ENCODE measurements around the gene HMOX2. TPM values are rescaled to one million over a fixed set of nuclear protein-coding genes. Genes with fewer than 3 reads are reported as not detected.

Gene HMOX2
- polyA plus RNA-seq, 1 donor: 47.6 TPM

DNA sequence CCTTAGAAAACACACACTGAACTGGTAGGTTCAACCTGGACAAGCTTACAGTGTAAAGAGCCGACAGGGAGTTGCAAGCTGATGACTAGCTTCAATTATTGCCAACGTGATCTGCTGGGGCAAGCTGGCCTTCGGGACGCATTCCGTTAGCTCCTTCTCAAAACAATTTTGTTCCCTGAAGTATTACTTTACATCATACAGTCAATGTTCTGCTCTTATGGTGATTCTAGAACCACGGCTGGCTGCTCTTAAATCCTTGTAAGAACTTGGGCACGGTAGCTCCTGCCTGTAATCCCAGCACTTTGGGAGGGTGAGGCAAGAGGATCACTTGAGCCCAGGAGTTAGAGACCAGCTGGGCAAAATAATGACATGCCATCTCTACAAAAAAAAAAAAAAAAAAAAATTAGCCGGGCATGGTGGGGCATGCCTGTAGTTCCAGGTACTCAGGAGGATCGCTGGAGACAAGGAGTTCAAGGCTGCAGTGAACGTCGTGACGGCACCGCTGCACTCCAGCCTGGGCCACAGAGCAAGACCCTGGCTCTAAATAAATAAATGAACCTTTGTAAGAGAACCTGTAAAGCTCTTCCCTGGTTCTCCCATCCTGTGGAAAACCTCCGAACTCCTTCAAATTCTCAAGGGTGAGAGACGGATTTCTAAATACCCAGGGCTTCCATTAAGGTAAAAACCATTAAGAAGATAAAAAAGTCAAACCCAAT is 60.4 kb downstream of the HMOX2 start:
- H3K27ac ChIP-seq (ENCODE audit: low read length): no peak overlapping the region
- H3K4me1 ChIP-seq (ENCODE audit: control insufficient read depth, insufficient read depth, low read length): peaks cover 5% of the 10 kb centered on the region
- DNase-seq: no peak
- no CpG with 5 or more reads among the region's 15 CpGs for WGBS (ENCODE audit: insufficient coverage, low lambda C conversion rate)
- H3K36me3 ChIP-seq (ENCODE audit: control insufficient read depth, insufficient read depth, low read length): peaks cover 11% of the 10 kb centered on the region
- peaks cover 21% of the 10 kb centered on the region for H3K9me3 ChIP-seq (ENCODE audit: control insufficient read depth, low read depth, low read length)
- no peak overlapping the region for H3K4me3 ChIP-seq (ENCODE audit: low read length)
- H3K27me3 ChIP-seq (ENCODE audit: control insufficient read depth, insufficient read depth, low read length): no peaks in the 10 kb centered on the region

DNA sequence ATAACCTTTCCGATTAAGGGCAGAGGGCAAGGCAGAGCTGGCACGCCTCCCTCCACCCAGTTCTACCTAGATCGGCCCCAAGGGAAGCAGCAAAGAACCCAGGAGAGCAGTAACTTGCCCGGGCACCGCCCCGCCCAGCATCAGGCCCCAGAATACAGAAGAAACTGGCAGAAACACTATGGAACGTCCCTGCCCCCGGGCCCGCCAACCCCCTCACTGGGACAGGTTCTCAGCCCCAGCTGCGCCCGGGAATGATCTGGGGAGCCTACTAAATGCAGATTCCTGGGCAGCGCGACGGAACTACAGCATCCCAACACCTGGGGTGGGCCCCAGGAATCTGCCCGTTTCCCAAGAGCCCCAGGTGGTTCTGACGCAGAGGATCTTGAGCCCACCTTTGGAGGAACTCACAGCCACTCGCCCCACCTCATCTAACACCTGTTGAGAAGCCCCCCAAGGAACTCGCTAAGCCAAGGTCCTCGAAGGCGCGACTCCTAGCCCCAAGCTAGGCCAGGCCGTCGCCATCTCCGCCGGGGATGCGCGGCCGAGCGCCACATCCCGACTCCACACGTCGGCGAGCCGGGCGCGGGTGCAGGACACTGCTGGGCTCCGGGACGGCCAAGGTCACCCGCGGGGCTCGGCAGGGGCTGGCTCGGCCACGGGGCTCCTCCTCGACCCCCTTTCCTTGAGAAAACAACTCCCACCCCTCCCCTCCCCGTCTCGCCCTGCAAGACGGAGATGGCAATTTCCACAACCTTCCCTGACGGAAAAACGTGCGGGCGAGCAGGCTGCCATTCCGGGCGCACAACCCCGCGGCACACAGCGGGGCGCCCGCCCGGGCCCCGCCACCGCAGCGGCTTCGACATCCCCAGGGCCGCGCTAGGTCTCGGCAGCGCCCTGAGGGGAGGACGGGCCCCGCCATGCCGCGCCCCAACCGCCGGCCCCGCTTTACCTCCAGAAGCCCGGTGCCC is 61.5 kb downstream of the HMOX2 start:
- peak overlapping the region; percentile 76 for H3K27ac ChIP-seq (ENCODE audit: low read length)
- WGBS (ENCODE audit: insufficient coverage, low lambda C conversion rate): no CpG with 5 or more reads among the region's 75 CpGs
- H3K4me1 ChIP-seq (ENCODE audit: control insufficient read depth, insufficient read depth, low read length): peaks cover 5% of the 10 kb centered on the region
- H3K36me3 ChIP-seq (ENCODE audit: control insufficient read depth, insufficient read depth, low read length): peaks cover 7% of the 10 kb centered on the region
- H3K27me3 ChIP-seq (ENCODE audit: control insufficient read depth, insufficient read depth, low read length): no peaks in the 10 kb centered on the region
- DNase-seq: peak in 1 of 2 donors; percentile 60
- H3K9me3 ChIP-seq (ENCODE audit: control insufficient read depth, low read depth, low read length): peaks cover 21% of the 10 kb centered on the region
- peak overlapping the region; percentile 57 for H3K4me3 ChIP-seq (ENCODE audit: low read length)

DNA sequence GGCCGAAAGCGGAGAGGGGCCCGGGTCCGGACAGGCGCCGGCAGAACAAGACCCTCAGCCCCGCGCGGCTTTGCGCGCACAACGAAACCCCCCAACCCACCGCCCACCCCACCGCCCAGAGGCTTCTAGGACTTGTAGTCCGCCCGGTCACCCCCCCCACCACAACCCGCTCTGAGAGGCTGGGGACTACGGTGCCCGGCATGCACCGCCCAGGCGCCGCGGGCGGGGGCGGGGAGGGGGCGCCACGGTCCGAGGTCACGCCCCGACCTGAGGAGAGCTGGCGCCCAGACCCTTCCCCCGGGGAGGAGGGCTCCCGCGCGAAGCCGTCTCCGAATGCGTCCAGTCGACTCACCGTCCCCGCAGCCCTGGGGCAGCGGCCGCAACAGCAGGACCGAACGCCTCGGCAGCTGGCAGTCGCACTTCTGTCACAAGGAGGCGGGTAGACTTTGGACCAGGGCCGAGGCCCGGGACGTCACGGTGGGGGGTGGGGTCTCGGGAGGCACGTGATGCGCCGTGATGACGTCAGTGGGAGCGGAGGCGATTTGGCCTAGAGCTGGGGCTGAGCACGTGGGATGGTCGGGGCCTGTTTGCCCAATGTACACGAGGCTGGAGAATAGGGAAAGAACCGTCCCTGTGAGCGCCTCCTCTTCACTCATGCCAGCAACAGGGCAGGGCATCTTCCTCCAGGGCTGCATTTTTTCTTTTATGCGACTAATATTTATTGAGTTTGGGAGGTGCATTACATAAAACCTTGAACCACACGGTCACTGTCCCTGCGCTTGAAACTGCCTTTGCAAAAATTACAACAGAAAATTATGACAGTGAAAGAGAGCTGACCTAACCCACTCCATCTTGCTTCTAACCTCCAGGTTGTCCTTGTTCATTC is 62.4 kb downstream of the HMOX2 start, which contains the start of gene CDIP1:
Gene CDIP1, minus strand, starts transcription at position 424 of the 886 bp plus-strand sequence. CDS start 24,643 bp downstream, outside the sequence.
- Histone ChIP-seq H3K4me3 (ENCODE audit: low read length) (peak within 1 kb of the TSS; percentile 57), H3K27me3 (ENCODE audit: control insufficient read depth, insufficient read depth, low read length) (no peaks in the 10 kb centered on the region), H3K27ac (ENCODE audit: low read length) (peak within 1 kb of the TSS; percentile 76), H3K36me3 (ENCODE audit: control insufficient read depth, insufficient read depth, low read length) (no peaks in the 10 kb centered on the region), H3K9me3 (ENCODE audit: control insufficient read depth, low read depth, low read length) (peaks cover 21% of the 10 kb centered on the region), H3K4me1 (ENCODE audit: control insufficient read depth, insufficient read depth, low read length) (peaks cover 5% of the 10 kb centered on the region)
- no CpG with 5 or more reads among the region's 67 CpGs for WGBS (ENCODE audit: insufficient coverage, low lambda C conversion rate)
- peak; percentile 97 to 98 for DNase-seq

DNA sequence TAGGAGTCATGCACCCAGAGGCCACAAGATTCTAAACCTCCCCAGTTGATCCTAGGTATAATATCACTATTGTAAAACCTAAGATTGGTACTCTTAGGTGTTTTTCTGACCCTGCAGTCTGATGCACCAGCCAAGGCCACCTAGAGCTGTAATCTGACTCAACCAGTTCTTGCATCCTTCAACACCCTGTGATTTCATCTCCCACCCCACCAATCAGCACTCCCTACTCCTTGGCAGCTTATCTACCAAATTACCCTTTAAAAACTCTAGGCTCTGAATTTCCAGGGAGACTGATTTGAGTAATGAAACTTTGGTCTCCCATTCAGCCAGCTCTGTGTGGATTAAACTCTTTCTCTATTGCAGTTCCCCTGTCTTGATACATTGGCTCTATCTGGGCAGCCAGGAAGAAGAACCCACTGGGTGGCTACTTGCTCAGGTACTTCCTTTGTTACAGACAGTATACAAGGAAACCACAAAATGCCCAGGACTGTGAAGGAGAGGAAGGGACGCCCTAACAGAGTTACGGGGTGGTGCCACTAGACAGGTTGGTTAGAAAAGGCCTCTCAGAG is 63.6 kb downstream of the HMOX2 start:
- peaks cover 21% of the 10 kb centered on the region for H3K9me3 ChIP-seq (ENCODE audit: control insufficient read depth, low read depth, low read length)
- no CpG with 5 or more reads among the region's 2 CpGs for WGBS (ENCODE audit: insufficient coverage, low lambda C conversion rate)
- H3K4me3 ChIP-seq (ENCODE audit: low read length): no peak overlapping the region
- H3K27me3 ChIP-seq (ENCODE audit: control insufficient read depth, insufficient read depth, low read length): no peaks in the 10 kb centered on the region
- peaks cover 5% of the 10 kb centered on the region for H3K4me1 ChIP-seq (ENCODE audit: control insufficient read depth, insufficient read depth, low read length)
- H3K36me3 ChIP-seq (ENCODE audit: control insufficient read depth, insufficient read depth, low read length): no peaks in the 10 kb centered on the region
- H3K27ac ChIP-seq (ENCODE audit: low read length): no peak overlapping the region
- no peak for DNase-seq

DNA sequence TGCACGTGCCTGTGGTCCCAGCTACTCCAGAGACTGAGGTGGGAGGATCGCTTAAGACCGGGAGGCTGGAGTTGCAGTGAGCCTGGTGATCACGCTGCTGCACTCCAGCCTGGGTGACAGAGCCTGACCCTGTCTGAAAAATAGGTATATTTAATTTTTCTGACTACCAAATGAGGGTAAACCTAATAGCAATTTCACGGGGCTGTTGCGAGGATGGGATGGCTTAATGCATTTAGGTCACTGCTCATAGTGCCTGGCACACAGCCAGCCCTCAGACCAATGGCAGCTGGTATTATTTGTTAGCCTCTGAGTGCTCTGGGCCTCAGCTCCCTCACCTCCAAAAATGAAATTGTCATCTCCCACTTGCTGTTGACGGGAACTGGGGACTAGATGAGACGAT is 68.3 kb downstream of the HMOX2 start:
- Histone ChIP-seq H3K4me3 (ENCODE audit: low read length) (no peak overlapping the region), H3K9me3 (ENCODE audit: control insufficient read depth, low read depth, low read length) (peaks cover 11% of the 10 kb centered on the region), H3K36me3 (ENCODE audit: control insufficient read depth, insufficient read depth, low read length) (no peaks in the 10 kb centered on the region), H3K4me1 (ENCODE audit: control insufficient read depth, insufficient read depth, low read length) (no peaks in the 10 kb centered on the region), H3K27ac (ENCODE audit: low read length) (no peak overlapping the region), H3K27me3 (ENCODE audit: control insufficient read depth, insufficient read depth, low read length) (no peaks in the 10 kb centered on the region)
- WGBS (ENCODE audit: insufficient coverage, low lambda C conversion rate): no CpG with 5 or more reads among the region's 8 CpGs
- no peak for DNase-seq

DNA sequence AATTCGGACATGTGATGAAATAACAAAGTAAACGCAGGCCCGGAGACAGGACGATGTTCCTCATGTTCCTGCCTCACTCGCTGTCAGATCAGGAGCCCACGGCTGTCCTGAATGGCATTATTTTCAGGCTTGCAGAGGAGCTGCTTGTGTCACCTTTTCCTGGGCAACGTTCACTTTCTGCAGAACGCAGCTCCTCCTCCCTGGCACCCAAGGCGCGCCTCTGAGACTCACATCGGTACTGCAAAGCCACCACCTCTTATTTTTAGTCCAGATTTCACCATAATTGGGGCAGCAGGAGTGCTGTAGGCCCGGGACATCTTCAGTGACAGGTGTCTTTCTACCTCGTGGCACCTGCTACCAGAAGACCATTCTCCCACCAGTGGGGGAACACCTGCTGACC is 71.9 kb downstream of the HMOX2 start:
- Histone ChIP-seq H3K9me3 (ENCODE audit: control insufficient read depth, low read depth, low read length) (no peaks in the 10 kb centered on the region), H3K36me3 (ENCODE audit: control insufficient read depth, insufficient read depth, low read length) (no peaks in the 10 kb centered on the region), H3K4me3 (ENCODE audit: low read length) (no peak overlapping the region), H3K4me1 (ENCODE audit: control insufficient read depth, insufficient read depth, low read length) (no peaks in the 10 kb centered on the region), H3K27me3 (ENCODE audit: control insufficient read depth, insufficient read depth, low read length) (no peaks in the 10 kb centered on the region), H3K27ac (ENCODE audit: low read length) (no peak overlapping the region)
- WGBS (ENCODE audit: insufficient coverage, low lambda C conversion rate): 80% methylated on average over 1 of the region's 13 CpGs
- no peak for DNase-seq

DNA sequence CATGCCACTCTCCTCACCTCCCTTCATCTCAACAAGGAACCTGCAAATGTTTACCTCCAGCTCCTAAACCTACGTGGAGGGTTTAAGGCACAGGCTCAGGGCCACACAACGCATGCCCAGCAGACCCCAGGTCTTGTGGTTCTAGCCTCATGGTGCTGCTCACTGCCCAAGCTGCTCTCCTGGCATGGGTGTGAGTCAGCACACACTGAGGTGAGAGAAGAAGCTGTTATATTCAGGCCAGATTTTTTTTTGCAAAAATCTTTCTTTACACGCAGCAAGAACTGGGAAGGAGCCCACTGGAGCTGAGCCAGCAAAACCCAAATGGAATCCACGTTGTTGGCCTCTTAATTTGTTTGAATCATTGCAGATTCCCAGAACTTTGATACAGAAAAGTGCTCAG is 74.4 kb downstream of the HMOX2 start:
- H3K36me3 ChIP-seq (ENCODE audit: control insufficient read depth, insufficient read depth, low read length): no peaks in the 10 kb centered on the region
- no peak overlapping the region for H3K27ac ChIP-seq (ENCODE audit: low read length)
- WGBS (ENCODE audit: insufficient coverage, low lambda C conversion rate): no CpG with 5 or more reads among the region's 4 CpGs
- no peak overlapping the region for H3K4me3 ChIP-seq (ENCODE audit: low read length)
- no peaks in the 10 kb centered on the region for H3K9me3 ChIP-seq (ENCODE audit: control insufficient read depth, low read depth, low read length)
- no peak for DNase-seq
- H3K4me1 ChIP-seq (ENCODE audit: control insufficient read depth, insufficient read depth, low read length): no peaks in the 10 kb centered on the region
- no peaks in the 10 kb centered on the region for H3K27me3 ChIP-seq (ENCODE audit: control insufficient read depth, insufficient read depth, low read length)

DNA sequence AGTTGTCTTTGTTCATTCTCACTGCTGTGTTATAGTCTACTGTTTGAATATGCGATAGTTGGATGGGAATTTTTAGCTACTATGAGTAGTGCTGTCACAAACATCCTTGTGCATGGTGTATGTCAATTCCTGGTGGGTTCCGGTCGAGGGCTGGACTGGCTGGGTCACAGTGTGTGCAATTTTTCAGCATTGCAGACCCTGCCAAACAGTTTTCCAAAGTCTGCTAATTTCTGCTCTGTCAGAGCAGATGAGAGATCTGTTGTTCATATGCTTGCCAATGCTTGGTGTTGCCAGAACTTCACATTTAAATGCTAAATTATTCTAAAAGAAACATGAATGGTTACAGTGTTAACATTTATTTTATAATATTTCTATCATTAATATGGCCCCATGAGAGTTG is 76.3 kb downstream of the HMOX2 start:
- WGBS (ENCODE audit: insufficient coverage, low lambda C conversion rate): no CpG with 5 or more reads among the region's 3 CpGs
- no peak overlapping the region for H3K4me3 ChIP-seq (ENCODE audit: low read length)
- no peaks in the 10 kb centered on the region for H3K9me3 ChIP-seq (ENCODE audit: control insufficient read depth, low read depth, low read length)
- H3K27ac ChIP-seq (ENCODE audit: low read length): no peak overlapping the region
- H3K4me1 ChIP-seq (ENCODE audit: control insufficient read depth, insufficient read depth, low read length): no peaks in the 10 kb centered on the region
- no peaks in the 10 kb centered on the region for H3K27me3 ChIP-seq (ENCODE audit: control insufficient read depth, insufficient read depth, low read length)
- no peak for DNase-seq
- H3K36me3 ChIP-seq (ENCODE audit: control insufficient read depth, insufficient read depth, low read length): no peaks in the 10 kb centered on the region

DNA sequence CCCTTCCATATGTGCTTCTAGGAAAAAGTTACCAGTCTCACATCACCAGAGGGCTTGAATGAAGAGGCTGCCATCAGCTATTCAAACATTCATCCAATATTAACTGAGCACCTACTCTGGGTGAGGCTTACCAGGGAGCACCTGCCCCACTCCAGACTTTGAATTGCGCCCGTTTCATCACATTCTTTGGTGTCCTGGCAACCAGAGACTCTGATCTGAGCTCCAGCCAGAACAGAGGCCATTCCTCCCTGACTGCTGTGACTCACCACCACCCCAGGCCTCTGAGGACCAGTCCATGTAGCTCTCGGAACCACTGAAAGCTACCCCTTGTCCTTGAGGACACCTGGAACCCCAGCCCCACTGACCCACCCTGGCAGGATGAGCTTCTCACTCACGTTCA is 79.9 kb downstream of the HMOX2 start, which contains the start of gene C16orf96:
Gene C16orf96, plus strand, starts transcription at position 229 of the 400 bp plus-strand sequence. Its CDS starts 150 bp downstream, at position 379.
- WGBS (ENCODE audit: insufficient coverage, low lambda C conversion rate): no CpG with 5 or more reads among the region's 4 CpGs
- no peak for DNase-seq
- no peaks in the 10 kb centered on the region for H3K36me3 ChIP-seq (ENCODE audit: control insufficient read depth, insufficient read depth, low read length)

More for the DNA sequence above, 79.9 kb downstream of the HMOX2 start, which contains the start of gene C16orf96:
- no peaks in the 10 kb centered on the region for H3K9me3 ChIP-seq (ENCODE audit: control insufficient read depth, low read depth, low read length)
- no peak within 1 kb of the TSS for H3K27ac ChIP-seq (ENCODE audit: low read length)
- H3K4me1 ChIP-seq (ENCODE audit: control insufficient read depth, insufficient read depth, low read length): no peaks in the 10 kb centered on the region
- H3K27me3 ChIP-seq (ENCODE audit: control insufficient read depth, insufficient read depth, low read length): no peaks in the 10 kb centered on the region
- H3K4me3 ChIP-seq (ENCODE audit: low read length): no peak within 1 kb of the TSS

Data from large intestine (tissue), 3 donors.